HG03095 (cell line): ENCODE measurements around the gene ADAMTS4.
A peak's percentile ranks its signal among the peaks of the same experiment; 100 is the strongest.

Experiments
- ATAC-seq: cut with Tn5 transposase; IDR thresholded peaks from one replicate; pipeline ENCODE4 v1.9.1; 2021; ENCODE audit warnings: moderate library complexity; ENCODE audit not compliant: unreplicated experiment

The ADAMTS4 gene

GRCh38 chr1:161158316-161159010 lies 40.4 kb downstream of the ADAMTS4 start:
- ATAC-seq, result no peak

GRCh38 chr1:161157867-161158266 lies 41.0 kb downstream of the ADAMTS4 start:
- ATAC-seq, result no peak

- ATAC-seq, result peak; percentile 68
These were observed 45.0 kb downstream of the ADAMTS4 start, which contains the start of gene UFC1 for GRCh38 chr1:161153682-161154337. Gene UFC1, plus strand, starts transcription at chr1:161153978. Its CDS starts 20 bp downstream, at chr1:161153998.

GRCh38 chr1:161153176-161153575 lies 45.7 kb downstream of the ADAMTS4 start:
- no peak for ATAC-seq

DNA sequence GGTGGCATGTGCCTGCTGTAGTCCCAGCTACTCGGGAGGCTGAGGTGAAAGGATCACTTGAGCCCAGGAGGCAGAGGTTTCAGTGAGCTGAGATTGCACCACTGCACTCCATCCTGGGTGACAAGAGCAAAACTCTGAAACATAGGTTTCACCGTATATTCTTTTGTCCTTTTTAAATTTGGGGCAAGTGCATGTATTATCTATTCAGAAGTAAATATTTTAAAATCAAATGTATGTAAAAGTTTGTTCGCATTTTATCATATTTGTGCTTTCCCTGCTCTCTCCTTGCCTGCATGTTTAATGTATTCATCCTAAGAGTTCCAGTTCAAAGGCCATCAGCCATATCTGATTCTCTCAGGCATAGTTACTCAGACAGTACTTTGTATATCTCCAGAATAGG lies 53.0 kb downstream of the ADAMTS4 start:
- no peak for ATAC-seq

- no peak for ATAC-seq
These were observed 58.0 kb downstream of the ADAMTS4 start for GRCh38 chr1:161140755-161141400.

DNA sequence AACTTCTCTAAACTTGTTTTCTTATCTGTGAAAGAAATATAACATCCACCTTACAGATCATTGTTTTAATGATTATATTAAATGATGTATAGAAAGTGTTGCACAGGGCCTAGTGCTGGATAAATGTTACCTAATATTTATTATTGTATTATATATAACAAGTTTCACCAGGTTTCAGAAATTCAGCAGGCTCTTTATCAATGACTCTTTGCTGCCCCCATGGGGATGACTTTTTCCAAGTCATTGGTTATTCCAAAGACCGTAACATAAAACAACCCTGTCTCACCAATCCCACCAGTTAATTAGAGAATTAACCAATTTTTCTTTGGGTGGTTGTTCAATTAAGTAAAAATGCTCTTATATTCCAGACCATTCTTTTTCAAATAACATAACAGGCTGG lies 59.1 kb downstream of the ADAMTS4 start:
- ATAC-seq, result no peak

GRCh38 chr1:161138431-161138830 lies 60.4 kb downstream of the ADAMTS4 start:
- ATAC-seq, result no peak

DNA sequence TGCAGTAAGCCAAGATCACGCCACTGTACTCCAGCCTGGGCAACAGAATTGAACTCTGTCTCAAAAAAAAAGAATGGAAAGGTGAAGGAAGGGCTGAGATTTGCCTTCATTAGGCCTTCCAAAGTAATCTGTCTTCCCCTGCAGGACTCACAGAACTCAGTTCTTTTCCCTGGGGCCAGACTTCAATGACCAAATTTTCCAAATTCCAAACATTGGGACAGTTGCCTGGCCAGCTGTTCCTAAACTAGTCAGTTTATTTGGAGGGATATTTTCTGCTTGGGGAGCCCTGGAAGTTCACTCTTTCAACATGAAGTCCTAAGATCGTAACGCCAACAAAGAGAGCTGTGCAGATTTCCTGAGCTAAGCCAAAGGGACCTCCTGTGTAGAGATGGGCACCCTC lies 61.0 kb downstream of the ADAMTS4 start:
- no peak for ATAC-seq
